ENCODE measurements around the gene QRICH1.
A peak's percentile ranks its signal among the peaks of the same experiment; 100 is the strongest.

Gene QRICH1

DNA sequence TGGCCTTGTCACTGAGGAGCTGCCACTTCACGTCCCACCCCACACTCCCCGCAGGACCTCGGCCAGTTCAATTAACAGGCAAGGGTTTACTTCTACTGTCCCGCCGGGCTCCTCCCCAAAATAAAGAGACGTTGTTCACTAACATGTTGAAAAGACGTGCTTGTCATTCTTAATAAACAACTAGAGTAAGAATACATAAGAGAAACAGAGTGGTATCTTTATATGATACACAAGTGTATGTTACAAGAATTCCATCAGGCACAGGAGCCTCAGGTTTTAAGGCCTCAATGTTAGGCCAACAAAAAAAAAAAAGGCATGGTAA, 64.3 kb downstream of the QRICH1 start:
- no peak for DNase-seq

GRCh38 chr3:49028673-49029562, 65.0 kb downstream of the QRICH1 start, which contains the start of gene IMPDH2:
IMPDH2 (minus strand) TSS chr3:49029398; CDS start chr3:49029350, 48 bp downstream.
- DNase-seq: peak; percentile 85 to 94 (median 90)

DNA sequence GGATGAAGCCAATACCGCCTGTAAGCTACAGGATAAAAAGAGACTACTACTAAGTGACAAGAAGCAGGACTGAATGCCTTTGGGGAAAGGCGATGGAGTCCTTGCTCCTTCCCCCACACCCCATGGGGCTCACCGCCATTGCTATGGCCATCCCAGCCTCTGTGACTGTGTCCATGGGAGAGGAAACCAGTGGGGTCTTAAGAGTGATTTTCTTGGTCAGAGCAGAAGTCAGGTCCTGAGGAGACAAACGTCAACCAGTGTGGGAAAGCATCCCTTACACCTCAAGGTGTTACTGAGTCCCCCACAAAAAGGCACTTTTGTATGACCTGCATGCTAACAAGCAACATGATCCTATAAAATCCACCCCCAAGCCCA, 65.6 kb downstream of the QRICH1 start:
- no peak for DNase-seq

DNA sequence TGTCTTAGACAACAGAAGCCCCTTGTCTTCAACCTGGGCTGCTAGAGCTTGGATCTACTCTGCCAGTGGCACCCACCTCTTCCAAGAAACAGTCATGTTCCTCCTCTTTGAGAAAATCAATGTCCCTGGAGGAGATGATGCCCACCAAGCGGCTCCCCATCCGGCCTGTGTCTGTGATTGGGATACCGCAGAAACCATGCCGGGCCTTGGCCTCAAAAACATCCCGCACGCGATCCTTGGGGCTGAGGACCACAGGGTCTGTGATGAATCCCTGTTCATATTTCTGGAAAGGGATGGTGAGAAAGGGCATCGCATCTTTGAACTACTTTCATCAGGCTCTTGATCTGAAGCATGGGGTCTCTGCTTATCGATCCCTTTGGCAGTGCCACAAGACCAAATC, 66.2 kb downstream of the QRICH1 start:
- DNase-seq: no peak

DNA sequence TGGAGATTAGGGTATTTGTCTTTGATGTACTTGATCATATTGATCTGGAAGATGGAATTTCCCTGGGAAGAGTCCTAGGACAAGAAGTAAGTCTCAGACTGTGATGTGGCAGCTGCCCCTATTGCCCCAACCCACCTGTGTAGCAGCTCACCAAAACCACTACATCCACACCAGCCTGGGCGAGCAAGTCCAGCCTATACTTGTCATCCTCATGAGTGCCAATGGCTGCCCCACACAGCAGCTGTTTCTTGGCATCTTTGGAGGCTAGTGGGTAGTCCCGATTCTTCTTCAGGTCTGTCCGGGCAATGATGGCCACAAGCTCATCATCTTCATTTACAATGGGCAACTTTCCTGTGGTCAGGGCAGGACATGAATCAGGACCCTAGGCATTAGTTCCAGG, 67.3 kb downstream of the QRICH1 start:
- DNase-seq: no peak

DNA sequence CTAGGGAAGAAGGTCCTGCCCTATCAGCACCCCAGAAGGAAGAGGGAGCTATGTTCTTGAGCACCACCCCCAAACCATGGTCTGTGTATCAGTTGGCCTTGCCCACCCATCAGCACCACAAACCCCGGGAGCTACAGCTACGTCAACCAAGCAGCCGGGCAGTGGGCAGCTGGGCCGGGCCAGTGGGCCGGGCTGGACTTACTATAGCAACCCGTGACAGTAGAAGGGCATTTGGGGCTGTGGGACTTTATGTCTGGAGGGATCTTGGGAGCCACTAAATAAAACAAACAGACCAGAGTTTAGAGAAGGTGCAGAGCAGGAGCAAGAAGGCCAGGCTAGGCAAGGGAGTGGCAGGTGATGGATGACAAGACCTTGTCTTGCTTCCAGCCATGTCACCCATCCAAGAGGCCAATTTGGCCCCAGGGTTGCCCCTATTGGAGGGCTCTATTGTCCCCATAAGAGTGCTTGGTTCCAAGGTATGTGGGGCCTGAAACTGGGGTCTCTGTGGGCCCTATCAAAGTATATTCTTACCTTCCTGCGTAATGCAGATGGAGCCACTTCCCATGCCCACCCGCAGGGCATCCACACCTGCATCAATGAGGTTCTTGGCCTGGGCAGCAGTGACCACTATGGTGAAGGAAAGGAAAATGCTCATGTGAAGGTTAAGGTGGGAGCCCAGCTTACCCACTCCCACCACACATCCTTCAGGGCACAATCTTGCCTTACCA, 67.9 kb downstream of the QRICH1 start:
- DNase-seq: no peak

DNA sequence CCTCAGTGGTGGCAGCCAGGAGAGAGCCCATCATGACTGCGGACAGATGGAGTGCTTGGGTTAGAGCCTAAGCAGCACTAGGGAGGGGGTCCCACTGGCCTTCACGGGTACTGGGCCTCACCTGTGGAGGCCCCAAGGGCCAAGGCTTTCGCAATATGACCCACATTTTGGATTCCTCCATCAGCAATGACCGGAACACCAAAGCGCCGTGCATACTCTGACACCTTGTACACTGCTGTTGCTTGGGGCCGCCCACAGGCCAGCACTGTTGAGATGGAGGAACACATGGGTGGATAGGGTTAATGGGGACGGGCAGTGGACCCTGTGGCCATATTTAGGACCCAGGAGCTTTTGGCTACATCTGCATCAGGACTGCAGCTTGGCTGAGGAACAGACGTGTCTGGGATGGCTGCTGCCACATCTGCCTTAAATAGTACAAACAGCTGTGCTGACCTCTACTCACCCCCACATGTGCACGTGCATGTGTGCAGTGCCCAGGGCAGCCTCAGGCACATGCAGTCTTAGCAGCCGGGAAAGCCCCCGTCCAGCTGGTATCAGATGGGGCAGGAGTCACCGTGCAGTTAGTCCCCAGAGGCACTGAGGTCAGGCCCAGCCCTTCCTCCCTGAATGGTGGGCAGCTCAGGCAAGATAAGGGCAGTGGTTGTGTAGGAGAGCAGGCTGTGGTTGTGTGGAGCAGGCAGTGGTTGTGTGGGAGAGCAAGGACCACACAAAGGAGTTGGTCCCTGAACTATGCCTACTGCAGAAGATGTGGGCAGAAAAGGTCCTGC, 68.7 kb downstream of the QRICH1 start:
- DNase-seq: no peak

DNA sequence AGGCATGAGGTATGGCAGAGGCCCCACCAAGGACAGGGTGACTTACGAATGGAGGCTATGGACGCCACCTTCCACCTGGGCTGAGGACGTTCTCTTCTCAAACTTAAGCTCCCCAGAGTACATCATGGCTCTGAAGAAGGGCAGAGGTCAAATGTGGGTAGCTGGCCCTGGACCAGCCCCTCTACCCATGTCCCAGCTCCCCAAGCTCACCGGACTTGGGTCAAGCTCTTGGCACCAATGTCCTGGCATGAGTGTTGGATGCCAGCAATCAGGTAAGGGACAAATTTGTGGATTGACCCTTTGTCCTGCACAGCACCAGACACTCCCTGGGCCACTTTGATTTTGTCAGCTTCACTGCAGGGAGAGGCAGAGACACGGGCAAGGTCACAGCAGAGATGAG, 69.4 kb downstream of the QRICH1 start:
- DNase-seq: no peak

DNA sequence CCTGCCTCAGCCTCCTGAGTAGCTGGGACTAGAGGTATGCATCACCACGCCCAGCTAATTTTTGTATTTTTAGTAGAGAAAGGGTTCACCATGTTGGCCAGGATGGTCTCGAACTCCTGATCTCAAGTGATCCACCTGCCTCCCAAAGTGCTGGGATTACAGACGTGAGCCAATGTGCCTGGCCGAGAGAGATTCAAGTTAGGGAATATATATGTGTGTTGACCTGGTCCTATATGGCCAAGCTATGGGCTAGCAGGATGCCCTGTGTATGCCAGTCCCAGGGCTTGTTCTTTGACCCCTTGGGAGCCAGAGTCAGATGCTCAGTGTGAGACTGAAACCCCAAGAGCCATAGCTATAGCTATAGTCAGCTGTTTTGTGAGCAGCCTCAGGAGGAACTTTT, 70.1 kb downstream of the QRICH1 start:
- no peak for DNase-seq

GRCh38 chr3:49022688-49023171, 71.1 kb downstream of the QRICH1 start:
- DNase-seq: no peak

DNA sequence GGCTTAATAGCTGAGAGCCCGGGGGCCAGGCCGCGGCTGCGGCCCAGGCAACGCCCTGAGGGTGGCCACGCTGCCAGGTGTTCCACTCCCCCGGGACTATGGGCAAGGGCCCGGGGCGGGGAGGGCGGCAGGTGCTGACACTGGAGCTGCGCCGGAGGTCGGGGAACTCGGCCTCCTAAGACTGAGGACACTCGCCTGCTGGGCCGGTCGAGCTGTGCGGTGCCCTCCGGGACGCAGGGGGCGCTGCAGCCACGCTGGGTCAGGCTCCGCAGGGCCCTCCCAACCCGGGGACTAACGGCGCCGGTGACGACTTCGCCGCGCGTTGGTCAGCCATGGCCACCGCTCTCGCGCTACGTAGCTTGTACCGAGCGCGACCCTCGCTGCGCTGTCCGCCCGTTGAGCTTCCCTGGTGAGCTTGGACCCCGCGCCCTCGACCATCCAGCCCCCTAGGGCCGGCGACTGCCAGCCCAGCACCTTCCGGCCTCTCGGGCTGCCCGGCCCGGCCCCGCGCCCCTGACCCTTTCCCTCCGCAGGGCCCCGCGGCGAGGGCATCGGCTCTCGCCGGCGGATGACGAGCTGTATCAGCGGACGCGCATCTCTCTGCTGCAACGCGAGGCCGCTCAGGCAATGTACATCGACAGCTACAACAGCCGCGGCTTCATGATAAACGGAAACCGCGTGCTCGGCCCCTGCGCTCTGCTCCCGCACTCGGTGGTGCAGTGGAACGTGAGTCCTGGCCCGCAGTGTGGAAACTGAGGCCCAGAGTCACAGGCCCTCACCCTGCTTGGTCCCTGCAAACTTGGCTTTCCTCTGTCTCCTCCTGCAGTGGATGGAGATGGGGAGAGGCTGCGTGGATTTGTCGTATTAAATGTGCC, 71.8 kb downstream of the QRICH1 start, which contains the start of gene NDUFAF3:
Gene NDUFAF3, plus strand, starts transcription at position 309 of the 875 bp plus-strand sequence. Its CDS starts 24 bp downstream, at position 333.
- DNase-seq: peak; percentile 84 to 94 (median 87)

DNA sequence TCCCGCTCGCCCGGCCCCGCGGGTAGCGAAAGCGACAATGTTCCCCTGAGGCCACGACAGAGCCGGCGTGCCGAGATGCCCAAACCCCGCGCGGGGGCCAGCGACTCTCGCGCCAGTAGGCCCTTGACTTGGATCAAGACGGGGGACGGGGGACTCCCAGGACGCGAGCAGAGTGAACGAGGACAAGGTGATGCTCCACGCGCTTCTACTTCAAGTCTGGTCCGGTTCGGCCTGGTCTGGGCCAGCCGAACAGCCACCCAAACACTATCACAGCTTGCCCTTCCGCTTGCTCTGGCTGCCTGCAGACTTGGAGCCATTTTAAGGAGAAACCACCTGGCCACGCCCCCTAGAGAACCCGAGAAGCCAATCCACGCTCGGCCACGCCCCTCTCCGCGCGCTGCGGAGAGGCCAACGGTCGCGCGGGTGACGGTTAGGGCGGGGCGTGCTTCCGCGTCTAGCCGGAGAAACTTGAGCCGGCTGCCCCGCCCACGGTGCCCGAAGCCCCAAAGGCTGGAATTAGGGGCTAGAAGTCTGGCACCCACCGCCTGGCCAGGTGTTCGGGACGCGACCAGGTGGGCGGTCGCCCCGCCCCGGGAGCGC, 72.6 kb downstream of the QRICH1 start:
- peak; percentile 96 to 98 (median 98) for DNase-seq

DNA sequence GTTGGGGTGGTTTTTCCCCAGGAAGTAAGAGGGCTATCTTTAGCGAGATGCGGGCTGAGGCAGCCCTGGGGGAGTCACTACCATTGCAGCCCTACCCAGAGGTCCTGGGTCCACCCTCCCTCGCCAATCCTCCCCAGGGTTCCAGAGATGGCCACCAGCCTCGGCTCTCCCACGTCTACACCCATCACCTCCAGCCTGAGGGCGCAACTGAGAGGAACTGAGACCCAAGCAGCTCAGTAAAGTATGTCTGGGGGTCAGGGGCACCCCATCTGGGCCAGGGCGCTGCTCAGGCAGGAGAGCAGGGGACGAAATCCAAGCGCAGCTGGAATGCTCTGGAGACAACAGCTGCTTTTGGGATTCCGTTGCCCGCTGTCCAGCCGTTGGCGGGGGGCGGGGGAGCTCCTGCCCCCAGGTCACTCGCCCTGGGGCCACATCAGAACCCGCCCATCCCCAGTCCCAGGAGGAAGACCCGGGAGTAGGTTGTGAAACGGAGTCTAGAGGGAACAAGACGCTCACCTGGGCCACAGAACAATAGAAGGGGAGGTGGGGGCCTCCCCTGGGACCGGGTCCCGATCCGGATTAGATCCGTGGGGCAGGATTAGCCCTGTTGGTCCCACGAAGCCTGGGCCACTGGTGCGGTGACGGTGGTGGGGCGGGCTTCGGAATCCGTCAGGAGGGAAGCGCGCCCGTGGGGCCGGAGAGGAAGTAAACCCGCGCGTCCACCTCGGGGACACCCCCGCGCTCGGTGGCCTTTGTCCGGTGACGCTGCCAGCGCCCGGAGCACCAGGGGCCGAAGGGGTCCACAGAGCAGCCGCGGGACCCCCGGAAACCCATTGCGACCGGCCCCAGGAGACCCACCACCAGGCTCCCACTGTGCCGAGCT, 73.3 kb downstream of the QRICH1 start:
- peak in 1 of 5 experiments; percentile 63 for DNase-seq

DNA sequence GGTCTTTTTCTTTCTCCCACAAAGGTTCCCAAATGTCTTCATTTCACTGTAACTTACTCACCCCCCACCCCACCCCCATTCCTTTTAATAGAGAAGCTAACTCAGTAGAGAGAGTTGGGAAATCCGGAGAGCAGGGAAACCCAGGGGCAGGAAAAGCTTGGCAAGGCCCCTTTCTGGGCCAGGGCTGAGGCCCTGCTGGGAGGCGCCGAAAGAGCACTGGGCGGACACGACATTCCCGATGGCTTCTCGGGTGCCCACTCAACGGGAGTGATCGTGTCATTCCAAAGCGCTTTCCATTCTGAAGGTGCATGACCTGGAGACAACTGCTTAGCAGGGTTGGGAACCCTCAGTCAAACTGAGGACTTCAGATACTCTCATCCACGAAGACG, 73.9 kb downstream of the QRICH1 start:
- no peak for DNase-seq

DNA sequence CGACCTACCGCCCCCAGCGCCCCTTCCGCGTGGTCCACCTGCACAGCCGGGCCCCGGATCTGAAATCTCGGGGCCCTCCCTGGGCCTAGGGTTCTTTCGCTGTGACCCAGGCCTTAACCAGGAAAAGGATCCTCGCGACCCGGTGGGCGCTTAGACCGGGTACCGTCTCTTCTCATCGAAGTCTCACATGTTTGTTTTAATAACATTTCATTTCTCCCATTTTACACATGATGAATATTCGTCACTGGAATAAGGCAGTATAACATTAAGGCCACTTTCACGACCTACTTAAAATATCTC, 75.2 kb downstream of the QRICH1 start:
- no peak for DNase-seq

- DNase-seq: peak; percentile 26 to 73 (median 52)
Observed at GRCh38 chr3:49017971-49018706, 75.7 kb downstream of the QRICH1 start, which contains the start of gene DALRD3. DALRD3 (minus strand) TSS chr3:49018580; CDS start chr3:49018564, 16 bp downstream.

DNA sequence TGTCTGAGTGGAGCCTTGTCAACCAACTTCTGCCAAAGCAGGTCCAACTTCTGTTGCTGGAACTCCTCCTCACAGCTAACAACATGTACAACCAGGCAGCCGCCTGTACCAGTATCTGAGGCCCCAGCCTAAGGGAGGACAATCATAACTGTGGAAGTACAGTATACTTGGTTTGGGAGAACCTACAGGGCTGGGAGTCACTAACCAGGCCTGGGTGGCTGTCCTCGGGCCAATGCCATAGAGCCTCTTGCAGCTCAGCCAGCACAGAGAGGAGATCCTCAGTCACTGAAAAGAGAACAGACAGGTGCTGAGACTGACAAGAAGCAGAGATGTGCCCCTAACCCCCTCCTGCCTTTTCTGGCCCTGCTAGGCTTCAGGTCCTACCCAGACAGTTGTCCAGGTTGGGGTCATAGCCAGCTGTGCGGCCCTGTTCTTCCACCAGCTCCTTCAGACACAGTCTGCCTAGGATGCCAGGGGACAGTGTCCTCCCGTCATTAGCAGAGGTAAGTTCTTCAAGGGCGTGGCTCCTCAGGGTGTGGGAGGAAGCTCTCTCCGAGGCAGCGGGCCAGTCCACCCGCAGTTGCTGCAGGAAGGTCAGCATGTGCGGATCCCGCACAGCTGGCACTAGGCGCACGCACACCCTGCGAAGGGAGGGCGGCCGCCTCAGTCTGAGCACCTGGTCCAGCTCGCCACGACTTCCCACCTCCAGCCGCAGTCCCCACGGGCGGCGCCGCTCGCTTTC, 76.5 kb downstream of the QRICH1 start:
- peak in 1 of 5 experiments; percentile 26 for DNase-seq

DNA sequence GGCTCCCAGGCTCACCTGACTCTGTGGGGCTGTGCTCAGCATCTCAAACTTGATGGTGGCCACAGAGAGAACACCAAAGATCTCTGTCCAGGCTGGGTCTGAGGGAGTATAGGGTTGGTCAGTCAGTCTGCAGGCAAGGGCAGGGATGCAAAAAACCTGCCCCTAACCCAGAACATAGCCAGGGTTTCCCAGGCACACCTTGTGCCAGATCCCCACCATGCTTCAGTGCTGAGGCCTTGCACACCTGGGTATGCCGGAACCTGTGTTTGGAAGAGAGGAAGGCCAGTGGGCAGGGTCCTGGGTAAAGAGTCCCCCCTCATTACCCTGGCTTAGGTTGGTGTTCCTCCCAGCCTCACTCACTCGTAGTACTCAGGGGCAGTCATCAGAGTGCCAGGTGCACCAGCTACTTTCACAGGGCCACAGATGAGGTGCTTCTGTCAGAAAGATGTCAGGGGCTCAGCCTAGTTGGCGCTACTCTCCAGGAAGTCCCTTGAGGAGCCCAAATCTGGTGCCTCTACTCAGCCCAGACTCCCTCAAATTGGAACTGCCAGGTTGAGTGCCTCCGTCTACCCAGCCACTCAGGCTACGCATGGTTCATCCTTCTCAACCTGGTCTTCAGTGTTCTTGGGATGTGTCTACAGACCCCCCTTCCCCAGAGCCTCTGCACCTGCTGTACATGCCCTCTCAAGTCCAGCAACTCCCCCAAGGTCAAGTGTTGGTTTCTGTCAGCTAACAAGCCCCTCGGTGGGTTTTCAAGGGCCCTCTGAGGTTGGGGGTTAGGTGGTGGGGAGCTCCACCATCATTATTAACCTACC, 77.2 kb downstream of the QRICH1 start:
- DNase-seq: no peak

Measured in T-helper 2 cell (primary cell).